CD1c-positive myeloid dendritic cell (primary cell): ENCODE measurements around the gene DCHS1.

ENCODE experiments used
- DNase-seq: peaks from one replicate; pipeline ENCODE4 v3.0.0-alpha.2; 2016; ENCODE audit errors: extremely low spot score

DCHS1 gene

GRCh38 chr11:6587360-6587953 is 68.2 kb downstream of the DCHS1 start:
- no peak for DNase-seq

DNA sequence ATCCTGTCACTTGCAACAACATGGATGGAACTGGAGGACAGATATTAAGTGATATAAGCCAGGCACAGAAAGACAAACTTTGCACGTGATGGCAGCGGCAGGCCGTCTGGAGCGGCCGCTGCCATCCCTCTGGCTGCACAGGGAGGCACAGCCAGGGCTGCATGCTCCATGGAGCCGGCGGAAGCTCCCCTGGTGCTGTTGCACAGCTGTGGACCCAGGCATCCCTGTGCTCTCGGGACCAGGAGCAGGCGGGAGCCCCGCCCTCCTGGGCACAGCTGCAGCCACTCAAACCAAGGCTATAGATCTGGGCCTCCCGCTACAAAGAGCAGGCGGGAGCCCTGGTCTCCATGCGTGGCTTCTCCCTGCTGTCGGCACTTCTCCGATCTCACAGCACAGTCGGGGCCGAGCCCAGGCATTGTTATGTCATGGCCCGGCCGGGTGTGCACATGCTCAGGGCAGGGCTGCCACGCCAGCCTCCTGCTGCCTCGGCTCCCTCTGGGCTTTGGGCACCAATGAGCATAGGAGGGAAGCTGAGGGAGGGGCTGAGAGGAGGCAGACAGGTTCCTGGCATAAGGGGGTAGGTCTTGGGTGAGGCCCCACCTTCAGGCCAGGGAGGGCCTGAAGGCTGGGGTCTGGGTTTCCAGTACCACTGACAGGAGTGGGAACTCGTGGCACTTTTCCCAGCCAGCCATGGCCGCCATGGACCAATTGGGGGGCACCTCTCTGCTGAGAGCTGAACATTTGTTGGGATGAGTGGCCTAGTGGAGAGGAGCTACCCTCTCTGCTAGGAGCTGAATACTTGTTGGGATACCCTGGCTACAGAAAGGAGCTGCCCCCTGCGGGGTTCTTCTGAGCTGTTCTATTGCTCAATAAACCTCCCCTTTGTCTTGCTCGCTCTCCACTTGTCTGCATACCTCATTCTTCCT is 68.9 kb downstream of the DCHS1 start:
- no peak for DNase-seq

GRCh38 chr11:6584528-6584927 is 71.1 kb downstream of the DCHS1 start:
- DNase-seq, result no peak

DNA sequence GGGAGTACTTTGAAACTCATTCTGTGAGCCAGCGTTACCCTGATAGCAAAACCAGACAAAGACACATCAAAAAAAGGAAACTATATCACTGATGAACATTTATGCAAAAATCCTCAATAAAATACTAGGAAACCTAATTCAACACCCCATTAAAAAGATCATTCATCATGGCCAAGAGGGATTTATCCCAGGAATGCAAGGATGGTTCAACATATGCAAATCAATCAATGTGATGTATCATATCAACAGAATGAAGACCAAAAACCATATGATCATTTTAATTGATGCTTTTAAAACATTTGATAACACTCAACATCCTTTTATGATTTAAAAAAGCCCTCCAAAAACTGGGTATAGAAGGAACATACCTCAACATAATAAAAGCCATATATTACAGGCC is 72.0 kb downstream of the DCHS1 start:
- DNase-seq, result no peak

DNA sequence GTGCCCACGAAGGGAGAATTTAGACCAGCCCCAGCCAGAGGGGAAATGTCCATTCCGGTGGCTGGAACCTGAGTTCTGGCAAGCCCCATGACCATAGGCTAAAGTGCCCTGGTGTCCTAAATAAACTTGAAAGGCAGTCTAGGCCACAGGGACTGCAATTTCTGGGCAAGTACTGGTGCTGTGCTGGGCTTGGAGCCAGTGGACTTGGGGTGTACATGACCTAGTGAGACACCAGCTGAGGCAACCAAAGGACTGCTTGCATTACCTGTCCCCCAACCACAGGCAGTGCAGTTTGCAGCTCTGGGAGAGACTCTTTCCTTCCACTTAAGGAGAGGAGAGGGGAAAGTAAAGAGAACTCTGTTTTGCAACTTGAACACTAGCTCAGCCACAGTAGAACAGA is 75.9 kb downstream of the DCHS1 start:
- no peak for DNase-seq

DNA sequence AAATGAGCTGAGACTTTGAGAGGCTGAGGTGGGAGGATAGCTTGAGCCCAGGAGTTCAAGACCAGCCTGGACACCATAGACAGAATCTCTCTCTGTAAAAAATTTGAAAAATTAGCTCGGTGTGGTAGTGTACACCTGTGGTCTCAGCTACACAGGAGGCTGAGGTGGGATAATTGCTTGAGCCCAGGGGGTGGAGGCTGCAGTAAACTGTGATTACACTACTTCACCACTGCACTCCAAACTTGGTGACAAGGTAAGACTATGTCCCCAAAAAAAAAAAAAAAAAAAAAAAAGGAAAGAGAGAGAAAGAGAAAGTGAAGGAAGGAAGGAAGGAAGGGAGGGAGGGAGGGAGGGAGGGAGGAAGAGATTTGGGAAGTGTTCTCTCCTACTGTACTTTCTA is 77.5 kb downstream of the DCHS1 start:
- no peak for DNase-seq

- DNase-seq, result no peak
Measured at GRCh38 chr11:6576471-6577373, 78.9 kb downstream of the DCHS1 start.

GRCh38 chr11:6574816-6575715 is 80.5 kb downstream of the DCHS1 start:
- no peak for DNase-seq

GRCh38 chr11:6572215-6572614 is 83.4 kb downstream of the DCHS1 start:
- DNase-seq, result no peak

GRCh38 chr11:6571434-6572008 is 84.1 kb downstream of the DCHS1 start:
- no peak for DNase-seq
